HepG2 (cell line): ENCODE measurements around the gene SLC25A36. TPM values are rescaled to one million over a fixed set of nuclear protein-coding genes. Genes with fewer than 3 reads are reported as not detected.
A peak's percentile ranks its signal among the peaks of the same experiment; 100 is the strongest.

Experiments
- ARNT2 ChIP-seq: sonication (generic); formaldehyde crosslinking; IDR thresholded peaks from 2 replicates; pipeline ENCODE4 v1.8.0; 2022; ENCODE audit warnings: mild to moderate bottlenecking, low read depth, missing genetic modification reagents, moderate library complexity
- GATA4 ChIP-seq: sonication (generic); IDR thresholded peaks from 2 replicates; pipeline ENCODE4 v1.6.1; 2016; ENCODE audit warnings: antibody characterized with exemption, low read depth, borderline replicate concordance
- KLF11 ChIP-seq: IDR thresholded peaks from 2 replicates; pipeline ENCODE4 v1.6.1; 2016; ENCODE audit warnings: missing compliant biosample characterization
- MZF1 ChIP-seq: sonication (generic); formaldehyde crosslinking; IDR thresholded peaks from 2 replicates; pipeline ENCODE4 v1.8.1; 2023; ENCODE audit warnings: mild to moderate bottlenecking, missing genetic modification reagents, borderline replicate concordance
- NFIB ChIP-seq: sonication (generic); formaldehyde crosslinking; IDR thresholded peaks from 2 replicates; pipeline ENCODE4 v1.9.0; 2021; ENCODE audit warnings: missing genetic modification reagents, mild to moderate bottlenecking, borderline replicate concordance
- RXRB ChIP-seq: IDR thresholded peaks from 2 replicates; pipeline ENCODE4 v1.6.1; 2016; ENCODE audit warnings: borderline replicate concordance, missing genetic modification reagents, missing compliant biosample characterization
- ZNF274 ChIP-seq: sonication (generic); formaldehyde crosslinking; IDR thresholded peaks from 2 replicates; pipeline ENCODE4 v1.5.1; 2020; ENCODE audit warnings: mild to moderate bottlenecking, missing genetic modification reagents
- ZNF562 ChIP-seq: sonication (generic); formaldehyde crosslinking; IDR thresholded peaks from 2 replicates; pipeline ENCODE4 v1.8.0; 2022; ENCODE audit warnings: missing genetic modification reagents, borderline replicate concordance
- ZNF644 ChIP-seq: IDR thresholded peaks from 2 replicates; pipeline ENCODE4 v1.6.1; 2016; ENCODE audit warnings: low read depth
- polyA plus RNA-seq, 8 experiments: library from polyadenylated mRNA; depleted of rRNA in 3 of 8; stranded (reverse) in 7 of 8; unstranded in 1 of 8; fragments of >200 nt; fragmentation: Illumina TruSeq in 4 of 8; extraction: Trizol in 4 of 8; gene quantifications; 2 replicates each; pipeline versions ENCODE4 v1.2.1 to v1.2.3, GENCODE V29; 2011 to 2016; ENCODE audit warnings: low read depth in 4 of 8, missing spikeins in 1 of 8, mixed read lengths in 1 of 8; ENCODE audit not compliant: insufficient read depth in 1 of 8
- total RNA-seq, 5 experiments: library from RNA; depleted of rRNA; stranded (reverse); fragments of >200 nt; fragmentation: Illumina TruSeq; extraction: Trizol; gene quantifications; 2 replicates each; pipeline ENCODE4 v1.2.3, GENCODE V29; 2016; ENCODE audit warnings: low read depth in 1 of 5
- TF ChIP-seq, protein P1 (sequence below): sonication (generic); formaldehyde crosslinking; conservative IDR thresholded peaks from 2 replicates; pipeline ENCODE4 v1.4.0; 2020; ENCODE audit warnings: missing genetic modification reagents
- TF ChIP-seq, protein P2 (sequence below): sonication (generic); formaldehyde crosslinking; IDR thresholded peaks from 2 replicates; pipeline ENCODE4 v1.9.0; 2022; ENCODE audit warnings: low read depth, missing genetic modification reagents
- TF ChIP-seq, protein P3 (sequence below): sonication (generic); formaldehyde crosslinking; IDR thresholded peaks from 2 replicates; pipeline ENCODE4 v1.8.1; 2022; ENCODE audit warnings: low read depth, mild to moderate bottlenecking, missing genetic modification reagents
- TF ChIP-seq, protein P4 (sequence below): IDR thresholded peaks from 2 replicates; pipeline ENCODE4 v1.6.1; 2016; ENCODE audit warnings: mild to moderate bottlenecking

Gene SLC25A36
- total and polyA plus RNA-seq, 2 of the 13 experiments (the other 11 are each of a cell fraction or from before 2014, with no cell fraction given) = 30.6 to 85.6 TPM

DNA sequence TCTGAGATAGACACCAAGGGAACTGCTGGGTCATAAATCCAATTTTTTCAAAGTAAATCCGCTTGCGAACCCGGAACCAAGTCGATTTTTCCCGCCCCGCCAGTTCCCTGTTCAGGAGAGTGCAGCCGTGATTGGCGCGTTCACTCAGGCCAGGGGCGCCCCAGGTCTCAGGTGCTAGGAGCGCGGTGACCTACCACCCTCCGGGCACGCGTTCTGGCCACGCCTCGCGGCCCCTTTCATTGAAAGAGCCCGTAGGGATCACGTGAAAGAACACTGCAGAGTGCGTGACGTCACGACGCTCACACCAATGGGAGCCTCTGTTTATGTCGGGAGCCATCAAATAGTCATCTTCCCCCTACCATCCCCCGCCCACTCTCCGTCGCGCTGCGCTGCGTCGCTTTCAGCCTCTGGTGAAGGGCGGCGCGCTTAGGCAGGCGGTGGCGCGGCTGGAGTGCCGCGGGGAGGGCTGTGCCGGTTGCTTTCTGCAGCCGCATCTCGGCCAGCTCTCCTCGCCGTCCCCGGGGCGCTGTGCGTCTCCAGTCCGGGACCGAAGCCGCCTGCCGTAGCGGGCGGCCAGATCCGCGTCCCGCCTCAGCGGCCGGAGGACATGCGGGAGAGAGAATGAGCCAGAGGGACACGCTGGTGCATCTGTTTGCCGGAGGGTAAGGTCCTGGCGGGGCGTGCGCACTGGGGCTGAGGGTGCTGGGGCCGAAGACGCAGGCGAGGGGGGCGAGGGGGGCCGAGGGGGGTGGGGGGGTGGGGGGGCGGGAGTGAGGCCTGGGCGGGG, at the start of gene SLC25A36 (continued):
- TF ChIP-seq, protein P1, sequence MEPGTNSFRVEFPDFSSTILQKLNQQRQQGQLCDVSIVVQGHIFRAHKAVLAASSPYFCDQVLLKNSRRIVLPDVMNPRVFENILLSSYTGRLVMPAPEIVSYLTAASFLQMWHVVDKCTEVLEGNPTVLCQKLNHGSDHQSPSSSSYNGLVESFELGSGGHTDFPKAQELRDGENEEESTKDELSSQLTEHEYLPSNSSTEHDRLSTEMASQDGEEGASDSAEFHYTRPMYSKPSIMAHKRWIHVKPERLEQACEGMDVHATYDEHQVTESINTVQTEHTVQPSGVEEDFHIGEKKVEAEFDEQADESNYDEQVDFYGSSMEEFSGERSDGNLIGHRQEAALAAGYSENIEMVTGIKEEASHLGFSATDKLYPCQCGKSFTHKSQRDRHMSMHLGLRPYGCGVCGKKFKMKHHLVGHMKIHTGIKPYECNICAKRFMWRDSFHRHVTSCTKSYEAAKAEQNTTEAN (CRISPR knock-in tag) = peak; percentile 95
- TF ChIP-seq ZNF274 (CRISPR knock-in tag) (peak; percentile 98), ZNF562 (CRISPR knock-in tag) (peak; percentile 84; the same call in 1 of the 2 replicates), NFIB (CRISPR knock-in tag) (peak; percentile 89; the same call in 1 of the 2 replicates), RXRB (CRISPR knock-in tag) (peak; percentile 90), KLF11 (peak; percentile 91), ARNT2 (CRISPR knock-in tag) (peak; percentile 98), ZNF644 (no peak), MZF1 (CRISPR knock-in tag) (no peak), GATA4 (peak; percentile 53; the same call in 1 of the 2 replicates)
- TF ChIP-seq, protein P2, sequence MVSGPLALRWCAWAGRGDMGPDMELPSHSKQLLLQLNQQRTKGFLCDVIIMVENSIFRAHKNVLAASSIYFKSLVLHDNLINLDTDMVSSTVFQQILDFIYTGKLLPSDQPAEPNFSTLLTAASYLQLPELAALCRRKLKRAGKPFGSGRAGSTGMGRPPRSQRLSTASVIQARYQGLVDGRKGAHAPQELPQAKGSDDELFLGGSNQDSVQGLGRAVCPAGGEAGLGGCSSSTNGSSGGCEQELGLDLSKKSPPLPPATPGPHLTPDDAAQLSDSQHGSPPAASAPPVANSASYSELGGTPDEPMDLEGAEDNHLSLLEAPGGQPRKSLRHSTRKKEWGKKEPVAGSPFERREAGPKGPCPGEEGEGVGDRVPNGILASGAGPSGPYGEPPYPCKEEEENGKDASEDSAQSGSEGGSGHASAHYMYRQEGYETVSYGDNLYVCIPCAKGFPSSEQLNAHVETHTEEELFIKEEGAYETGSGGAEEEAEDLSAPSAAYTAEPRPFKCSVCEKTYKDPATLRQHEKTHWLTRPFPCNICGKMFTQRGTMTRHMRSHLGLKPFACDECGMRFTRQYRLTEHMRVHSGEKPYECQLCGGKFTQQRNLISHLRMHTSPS (CRISPR knock-in tag) = peak; percentile 68; the same call in 1 of the 2 replicates
- TF ChIP-seq, protein P3, sequence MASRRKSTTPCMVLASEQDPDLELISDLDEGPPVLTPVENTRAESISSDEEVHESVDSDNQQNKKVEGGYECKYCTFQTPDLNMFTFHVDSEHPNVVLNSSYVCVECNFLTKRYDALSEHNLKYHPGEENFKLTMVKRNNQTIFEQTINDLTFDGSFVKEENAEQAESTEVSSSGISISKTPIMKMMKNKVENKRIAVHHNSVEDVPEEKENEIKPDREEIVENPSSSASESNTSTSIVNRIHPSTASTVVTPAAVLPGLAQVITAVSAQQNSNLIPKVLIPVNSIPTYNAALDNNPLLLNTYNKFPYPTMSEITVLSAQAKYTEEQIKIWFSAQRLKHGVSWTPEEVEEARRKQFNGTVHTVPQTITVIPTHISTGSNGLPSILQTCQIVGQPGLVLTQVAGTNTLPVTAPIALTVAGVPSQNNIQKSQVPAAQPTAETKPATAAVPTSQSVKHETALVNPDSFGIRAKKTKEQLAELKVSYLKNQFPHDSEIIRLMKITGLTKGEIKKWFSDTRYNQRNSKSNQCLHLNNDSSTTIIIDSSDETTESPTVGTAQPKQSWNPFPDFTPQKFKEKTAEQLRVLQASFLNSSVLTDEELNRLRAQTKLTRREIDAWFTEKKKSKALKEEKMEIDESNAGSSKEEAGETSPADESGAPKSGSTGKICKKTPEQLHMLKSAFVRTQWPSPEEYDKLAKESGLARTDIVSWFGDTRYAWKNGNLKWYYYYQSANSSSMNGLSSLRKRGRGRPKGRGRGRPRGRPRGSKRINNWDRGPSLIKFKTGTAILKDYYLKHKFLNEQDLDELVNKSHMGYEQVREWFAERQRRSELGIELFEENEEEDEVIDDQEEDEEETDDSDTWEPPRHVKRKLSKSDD (CRISPR knock-in tag) = peak; percentile 89
- TF ChIP-seq, protein P4, sequence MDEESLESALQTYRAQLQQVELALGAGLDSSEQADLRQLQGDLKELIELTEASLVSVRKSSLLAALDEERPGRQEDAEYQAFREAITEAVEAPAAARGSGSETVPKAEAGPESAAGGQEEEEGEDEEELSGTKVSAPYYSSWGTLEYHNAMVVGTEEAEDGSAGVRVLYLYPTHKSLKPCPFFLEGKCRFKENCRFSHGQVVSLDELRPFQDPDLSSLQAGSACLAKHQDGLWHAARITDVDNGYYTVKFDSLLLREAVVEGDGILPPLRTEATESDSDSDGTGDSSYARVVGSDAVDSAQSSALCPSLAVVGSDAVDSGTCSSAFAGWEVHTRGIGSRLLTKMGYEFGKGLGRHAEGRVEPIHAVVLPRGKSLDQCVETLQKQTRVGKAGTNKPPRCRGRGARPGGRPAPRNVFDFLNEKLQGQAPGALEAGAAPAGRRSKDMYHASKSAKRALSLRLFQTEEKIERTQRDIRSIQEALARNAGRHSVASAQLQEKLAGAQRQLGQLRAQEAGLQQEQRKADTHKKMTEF (CRISPR knock-in tag) = peak; percentile 96
